Measurements from ENCODE around the gene TMC7.

DNA sequence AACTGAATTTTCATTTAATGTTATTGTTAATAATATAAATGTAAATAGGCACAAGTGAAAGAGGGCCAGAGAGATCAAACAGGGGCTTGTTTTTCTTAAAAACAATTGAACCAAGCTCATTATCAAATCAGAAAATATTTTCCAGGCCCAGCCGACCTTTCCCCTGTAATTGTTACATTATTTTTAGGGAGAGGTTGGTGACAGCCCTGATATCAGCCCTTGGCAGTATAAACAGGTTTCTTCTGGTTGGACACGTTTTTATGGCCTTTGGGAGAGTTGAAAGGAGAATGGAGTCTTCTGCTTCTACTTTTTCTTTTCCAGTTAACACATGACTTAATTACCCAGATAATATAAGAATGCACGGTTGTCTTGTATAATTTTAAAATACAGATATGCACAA, 43.7 kb downstream of the TMC7 start:
- TF ChIP-seq, protein P1, sequence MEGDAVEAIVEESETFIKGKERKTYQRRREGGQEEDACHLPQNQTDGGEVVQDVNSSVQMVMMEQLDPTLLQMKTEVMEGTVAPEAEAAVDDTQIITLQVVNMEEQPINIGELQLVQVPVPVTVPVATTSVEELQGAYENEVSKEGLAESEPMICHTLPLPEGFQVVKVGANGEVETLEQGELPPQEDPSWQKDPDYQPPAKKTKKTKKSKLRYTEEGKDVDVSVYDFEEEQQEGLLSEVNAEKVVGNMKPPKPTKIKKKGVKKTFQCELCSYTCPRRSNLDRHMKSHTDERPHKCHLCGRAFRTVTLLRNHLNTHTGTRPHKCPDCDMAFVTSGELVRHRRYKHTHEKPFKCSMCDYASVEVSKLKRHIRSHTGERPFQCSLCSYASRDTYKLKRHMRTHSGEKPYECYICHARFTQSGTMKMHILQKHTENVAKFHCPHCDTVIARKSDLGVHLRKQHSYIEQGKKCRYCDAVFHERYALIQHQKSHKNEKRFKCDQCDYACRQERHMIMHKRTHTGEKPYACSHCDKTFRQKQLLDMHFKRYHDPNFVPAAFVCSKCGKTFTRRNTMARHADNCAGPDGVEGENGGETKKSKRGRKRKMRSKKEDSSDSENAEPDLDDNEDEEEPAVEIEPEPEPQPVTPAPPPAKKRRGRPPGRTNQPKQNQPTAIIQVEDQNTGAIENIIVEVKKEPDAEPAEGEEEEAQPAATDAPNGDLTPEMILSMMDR (IDR thresholded peaks at IDR 0.05), result no peak
- TF ChIP-seq POLR2A (IDR thresholded peaks at IDR 0.05), result no peak

Measured in esophagus squamous epithelium (tissue), 4 donors.